Liver (tissue), 9 donors: ENCODE data around the gene PIGN. TPM values are rescaled to one million over a fixed set of nuclear protein-coding genes. Genes with fewer than 3 reads are reported as not detected.

Source experiments
- DNase-seq: peaks from one replicate; pipeline ENCODE4 v3.0.0-alpha.2; 2017; ENCODE audit warnings: low spot score
- H3K27ac ChIP-seq, 2 donors: one replicate each; pipeline ENCODE4 v1.7.0; 2013; ENCODE audit warnings: inconsistent platforms in 2 of 2, low read length in 2 of 2, control low read depth in 1 of 2, low read depth in 1 of 2, mild to moderate bottlenecking in 1 of 2
- H3K27me3 ChIP-seq, 4 donors: one replicate each; pipeline versions ENCODE4 v1.6.1 to v1.7.0; 2013; ENCODE audit warnings: low read length in 3 of 4, inconsistent platforms in 1 of 4, mild to moderate bottlenecking in 1 of 4, moderate library complexity in 1 of 4; ENCODE audit not compliant: control insufficient read depth in 4 of 4, insufficient read depth in 4 of 4
- H3K36me3 ChIP-seq, 4 donors: one replicate each; pipeline versions ENCODE4 v1.6.1 to v1.7.0; 2013; ENCODE audit warnings: low read length in 3 of 4, mild to moderate bottlenecking in 3 of 4, low read depth in 1 of 4, moderate library complexity in 1 of 4; ENCODE audit not compliant: control insufficient read depth in 4 of 4, insufficient read depth in 3 of 4
- H3K4me1 ChIP-seq, 4 donors: one replicate each; pipeline versions ENCODE4 v1.6.1 to v1.7.0; 2013; ENCODE audit warnings: low read length in 3 of 4, mild to moderate bottlenecking in 3 of 4, moderate library complexity in 1 of 4; ENCODE audit not compliant: control insufficient read depth in 4 of 4, insufficient read depth in 4 of 4
- H3K4me3 ChIP-seq, 3 donors: one replicate each; pipeline versions ENCODE4 v1.6.1 to v1.7.0; 2013; ENCODE audit warnings: low read length in 3 of 3, control low read depth in 1 of 3, low read depth in 1 of 3, mild to moderate bottlenecking in 1 of 3
- H3K9ac ChIP-seq, 2 donors: one replicate each; pipeline ENCODE4 v1.7.0; 2013; ENCODE audit warnings: low read length in 2 of 2, mild to moderate bottlenecking in 2 of 2, moderate library complexity in 2 of 2, control low read depth in 1 of 2, low read depth in 1 of 2
- H3K9me3 ChIP-seq, 4 donors: one replicate each; pipeline versions ENCODE4 v1.6.1 to v1.7.0; 2013; ENCODE audit warnings: low read length in 3 of 4; ENCODE audit not compliant: control insufficient read depth in 4 of 4
- ATF3 ChIP-seq: IDR thresholded peaks from 2 replicates; pipeline ENCODE4 v1.6.1; 2016; ENCODE audit warnings: antibody characterized with exemption
- CTCF ChIP-seq: fragments of 150-350 bp; IDR thresholded peaks from 2 replicates; pipeline ENCODE4 v1.5.1; 2017; ENCODE audit warnings: improper control_type of control experiment, low read depth, low read length; ENCODE audit not compliant: missing input control
- EGR1 ChIP-seq, 2 donors: IDR thresholded peaks; 2 replicates each; pipeline ENCODE4 v1.6.1; 2016 to 2018; ENCODE audit warnings: antibody characterized with exemption in 2 of 2, low read depth in 2 of 2
- FOXA1 ChIP-seq: IDR thresholded peaks from 2 replicates; pipeline ENCODE4 v1.6.1; 2016; ENCODE audit warnings: antibody characterized with exemption
- FOXA2 ChIP-seq: IDR thresholded peaks from 2 replicates; pipeline ENCODE4 v1.6.1; 2016; ENCODE audit warnings: antibody characterized with exemption
- GABPA ChIP-seq, 2 donors: IDR thresholded peaks in 1 of 2; conservative IDR thresholded peaks in 1 of 2; 2 replicates each; pipeline ENCODE4 v1.6.1; 2016; ENCODE audit warnings: antibody characterized with exemption in 2 of 2, mild to moderate bottlenecking in 1 of 2, moderate library complexity in 1 of 2
- HNF4A ChIP-seq, 2 donors: conservative IDR thresholded peaks; 2 replicates each; pipeline ENCODE4 v1.6.1; 2016; ENCODE audit warnings: antibody characterized with exemption in 2 of 2, mild to moderate bottlenecking in 2 of 2
- HNF4G ChIP-seq: IDR thresholded peaks from 2 replicates; pipeline ENCODE4 v1.6.1; 2016; ENCODE audit warnings: antibody characterized with exemption
- JUND ChIP-seq, 2 donors: IDR thresholded peaks; 2 replicates each; pipeline ENCODE4 v1.6.1; 2016; ENCODE audit warnings: antibody characterized with exemption in 2 of 2
- NR2F2 ChIP-seq: IDR thresholded peaks from 2 replicates; pipeline ENCODE4 v1.6.1; 2016; ENCODE audit warnings: antibody characterized with exemption
- RAD21 ChIP-seq, 2 donors: IDR thresholded peaks; 2 replicates each; pipeline ENCODE4 v1.6.1; 2016; ENCODE audit warnings: antibody characterized with exemption in 2 of 2, mild to moderate bottlenecking in 2 of 2
- REST ChIP-seq: IDR thresholded peaks from 2 replicates; pipeline ENCODE4 v1.6.1; 2016; ENCODE audit warnings: antibody characterized with exemption, mild to moderate bottlenecking
- RXRA ChIP-seq, 2 donors: IDR thresholded peaks; 2 replicates each; pipeline ENCODE4 v1.6.1; 2017 to 2018; ENCODE audit warnings: antibody characterized with exemption in 2 of 2, mild to moderate bottlenecking in 1 of 2
- SP1 ChIP-seq: IDR thresholded peaks from 2 replicates; pipeline ENCODE4 v1.6.1; 2018; ENCODE audit warnings: antibody characterized with exemption, mild to moderate bottlenecking
- YY1 ChIP-seq: IDR thresholded peaks from 2 replicates; pipeline ENCODE4 v1.6.1; 2016; ENCODE audit warnings: antibody characterized with exemption, mild to moderate bottlenecking
- ZBTB33 ChIP-seq: IDR thresholded peaks from 2 replicates; pipeline ENCODE4 v1.6.1; 2016; ENCODE audit warnings: antibody characterized with exemption
- WGBS: extraction: QIAGEN DNeasy Blood & Tissue Kit; methylation state at CpG from one replicate; pipeline ENCODE4 v1.1.7; 2013; 5-methylcytosine and 5-hydroxymethylcytosine counted together
- polyA plus RNA-seq, 2 donors: library from polyadenylated mRNA; stranded (reverse) in 1 of 2; unstranded in 1 of 2; fragments of 200-250 nt in 1 of 2; fragments of >200 nt in 1 of 2; fragmentation: Nextera tagmentation in 1 of 2; extraction: Ambion mirVana in 1 of 2; gene quantifications; one replicate each; pipeline versions ENCODE4 v1.2.1 to v1.2.3, GENCODE V29; 2013 to 2015
- total RNA-seq, 2 donors: library from RNA; depleted of rRNA; stranded (reverse); fragments of >200 nt; gene quantifications; one replicate each; pipeline ENCODE4 v1.2.3, GENCODE V29; 2014
- TF ChIP-seq, protein P1 (sequence below): IDR thresholded peaks from 2 replicates; pipeline ENCODE4 v1.6.1; 2016; ENCODE audit warnings: antibody characterized with exemption
- donor health status: healthy.
- donor health status: healthy.
- donor health status: healthy.
- donor health status: healthy.
- donor health status: healthy.

Gene PIGN
- total and polyA plus RNA-seq, 4 donors = 5.1 to 20.6 (median 12.5) TPM

DNA sequence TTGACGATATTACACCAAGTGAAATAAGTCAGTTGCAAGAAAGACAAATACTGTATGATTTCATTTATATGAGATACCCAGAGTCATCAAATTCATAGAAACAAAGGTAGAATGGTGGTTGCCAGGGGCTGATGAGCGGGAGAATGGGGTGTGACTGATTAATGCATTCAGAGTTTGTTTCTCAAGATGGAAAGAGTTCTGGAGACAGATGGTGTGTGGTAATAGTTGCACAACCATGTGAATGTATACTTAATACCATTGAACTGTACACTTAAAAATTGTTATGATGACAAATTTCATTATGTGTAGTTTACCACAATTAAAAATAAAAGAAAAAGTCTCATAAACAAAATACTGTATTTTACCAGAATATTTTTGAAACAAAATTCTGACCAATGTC lies 117.3 kb downstream of the PIGN start:
- Histone ChIP-seq H3K9ac (no peak overlapping the region), H3K27me3 (no peaks in the 10 kb centered on the region), H3K36me3 (peaks cover 0 to 2% (median 0%) of the 10 kb centered on the region in 4 donors), H3K9me3 (no peaks in the 10 kb centered on the region), H3K4me3 (no peak overlapping the region), H3K27ac (no peak overlapping the region), H3K4me1 (peaks cover 0 to 2% (median under 1%) of the 10 kb centered on the region in 4 donors)
- 99% methylated on average over 2 of the region's 2 CpGs for WGBS
- no peak for DNase-seq
- no peak for TF ChIP-seq ATF3
- TF ChIP-seq, protein P1, sequence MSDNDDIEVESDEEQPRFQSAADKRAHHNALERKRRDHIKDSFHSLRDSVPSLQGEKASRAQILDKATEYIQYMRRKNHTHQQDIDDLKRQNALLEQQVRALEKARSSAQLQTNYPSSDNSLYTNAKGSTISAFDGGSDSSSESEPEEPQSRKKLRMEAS = no peak
- no peak for TF ChIP-seq YY1
- TF ChIP-seq FOXA1 = no peak
- no peak for TF ChIP-seq JUND (IDR thresholded peaks at IDR 0.05)
- no peak for TF ChIP-seq SP1
- no peak for TF ChIP-seq EGR1 (IDR thresholded peaks at IDR 0.05; ENCODE audit: low read depth in 2 of 2)
- TF ChIP-seq FOXA2 = no peak
- TF ChIP-seq HNF4G = no peak
- no peak for TF ChIP-seq GABPA (IDR thresholded peaks at IDR 0.05 in 1 of 2, conservative IDR thresholded peaks at IDR 0.05 in 1 of 2)
- no peak for TF ChIP-seq RXRA (IDR thresholded peaks at IDR 0.05)
- TF ChIP-seq REST = no peak

GRCh38 chr18:62066102-62066818 lies 120.6 kb downstream of the PIGN start:
- H3K4me1 ChIP-seq = no peaks in the 10 kb centered on the region
- no peak overlapping the region for H3K27ac ChIP-seq
- TF ChIP-seq YY1 (no peak), RXRA (IDR thresholded peaks at IDR 0.05) (no peak), HNF4A (conservative IDR thresholded peaks at IDR 0.05) (no peak), HNF4G (no peak), EGR1 (IDR thresholded peaks at IDR 0.05; ENCODE audit: low read depth in 2 of 2) (no peak), NR2F2 (no peak), JUND (IDR thresholded peaks at IDR 0.05) (no peak), FOXA1 (no peak), CTCF (no peak), ZBTB33 (no peak), FOXA2 (no peak), ATF3 (no peak), RAD21 (IDR thresholded peaks at IDR 0.05) (no peak), SP1 (no peak)
- TF ChIP-seq, protein P1 = no peak
- WGBS = 95% methylated on average over 5 of the region's 5 CpGs
- no peak overlapping the region for H3K4me3 ChIP-seq
- H3K9me3 ChIP-seq = no peaks in the 10 kb centered on the region
- H3K36me3 ChIP-seq = no peaks in the 10 kb centered on the region
- DNase-seq = no peak
- no peak overlapping the region for H3K9ac ChIP-seq
- no peaks in the 10 kb centered on the region for H3K27me3 ChIP-seq
